HG02678 (cell line): ENCODE data around the gene HEPACAM2.

Experiments
- ATAC-seq: cut with Tn5 transposase; IDR thresholded peaks from one replicate; pipeline ENCODE4 v1.9.1; 2021; ENCODE audit warnings: mild to moderate bottlenecking, moderate library complexity; ENCODE audit not compliant: unreplicated experiment

HEPACAM2 gene

DNA sequence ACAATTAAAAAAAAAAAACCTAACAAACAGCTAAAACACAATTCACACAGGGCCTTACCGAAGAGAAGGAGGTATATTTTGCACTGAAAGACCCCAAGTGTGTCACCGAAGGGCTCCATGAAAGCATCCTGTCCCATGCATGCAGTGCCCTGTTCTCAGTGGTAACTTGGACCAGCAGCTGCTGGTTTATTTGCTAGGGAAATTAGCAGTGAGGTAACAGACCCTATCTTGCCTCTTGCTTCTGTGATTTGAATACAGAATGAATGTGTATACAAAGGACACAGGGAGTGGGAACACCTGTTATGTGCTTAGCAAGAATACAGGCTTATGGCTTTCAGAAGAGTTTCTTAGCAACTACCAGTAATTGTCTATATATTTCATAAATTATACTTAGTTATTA is at the start of gene HEPACAM2:
Gene HEPACAM2, minus strand, starts transcription at position 160 of the 400 bp plus-strand sequence.
- ATAC-seq = no peak

DNA sequence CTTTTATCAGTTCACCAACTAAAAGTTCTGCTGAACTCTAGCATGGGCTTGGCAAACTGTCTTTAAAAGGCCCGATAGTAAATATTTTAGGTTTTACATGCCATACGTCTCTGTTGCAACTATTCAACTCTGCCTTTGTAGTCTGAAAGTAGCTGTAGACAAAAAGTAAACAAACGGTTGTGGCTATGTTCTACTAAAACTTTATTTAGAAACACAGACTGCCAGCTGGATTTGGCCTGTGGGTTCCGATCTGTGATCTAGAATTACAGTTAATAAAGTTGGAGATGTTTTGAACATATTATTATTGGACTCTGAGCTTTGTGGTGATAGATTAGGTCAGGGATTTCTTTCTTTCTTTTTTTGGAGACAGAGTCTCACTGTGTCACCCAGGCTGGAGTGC is 39.0 kb upstream of the HEPACAM2 start:
- no peak for ATAC-seq

DNA sequence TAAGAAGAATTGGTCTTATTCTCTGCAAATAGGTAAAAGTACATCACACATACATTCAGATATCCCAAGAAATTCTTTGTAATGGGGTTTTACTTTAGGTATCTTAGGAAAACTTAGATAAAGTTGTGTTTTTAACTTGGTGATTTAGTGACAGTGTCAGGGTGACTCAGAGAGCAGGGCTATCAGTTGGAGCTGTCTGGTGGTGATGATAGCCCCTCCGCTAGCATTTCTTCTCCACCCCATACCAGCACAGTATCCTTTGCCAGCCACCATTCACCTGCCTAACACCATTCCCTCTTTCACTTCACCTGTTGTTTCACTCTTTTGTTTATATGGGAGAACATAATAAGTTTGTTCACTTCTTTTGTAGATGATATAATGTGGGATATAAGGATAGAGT is 36.3 kb upstream of the HEPACAM2 start:
- no peak for ATAC-seq

DNA sequence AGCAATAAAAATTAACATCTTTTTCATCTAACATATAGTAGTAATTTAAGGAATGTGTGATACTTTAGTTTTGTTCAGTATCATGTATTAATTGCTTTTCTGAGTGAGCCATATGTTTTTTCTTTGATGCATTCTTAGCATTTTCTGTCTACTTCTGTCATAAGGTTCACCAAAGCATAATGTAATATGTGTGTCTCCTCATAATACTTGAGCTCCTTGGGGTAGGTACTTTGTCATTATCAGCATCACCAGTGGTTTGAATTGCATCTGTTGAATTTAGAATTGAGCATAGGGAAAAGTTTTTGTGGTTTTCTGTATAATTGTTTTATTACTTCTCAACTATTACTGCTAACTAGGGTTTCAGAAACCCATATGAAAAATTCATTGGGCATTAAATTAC is 32.4 kb upstream of the HEPACAM2 start:
- ATAC-seq = no peak

DNA sequence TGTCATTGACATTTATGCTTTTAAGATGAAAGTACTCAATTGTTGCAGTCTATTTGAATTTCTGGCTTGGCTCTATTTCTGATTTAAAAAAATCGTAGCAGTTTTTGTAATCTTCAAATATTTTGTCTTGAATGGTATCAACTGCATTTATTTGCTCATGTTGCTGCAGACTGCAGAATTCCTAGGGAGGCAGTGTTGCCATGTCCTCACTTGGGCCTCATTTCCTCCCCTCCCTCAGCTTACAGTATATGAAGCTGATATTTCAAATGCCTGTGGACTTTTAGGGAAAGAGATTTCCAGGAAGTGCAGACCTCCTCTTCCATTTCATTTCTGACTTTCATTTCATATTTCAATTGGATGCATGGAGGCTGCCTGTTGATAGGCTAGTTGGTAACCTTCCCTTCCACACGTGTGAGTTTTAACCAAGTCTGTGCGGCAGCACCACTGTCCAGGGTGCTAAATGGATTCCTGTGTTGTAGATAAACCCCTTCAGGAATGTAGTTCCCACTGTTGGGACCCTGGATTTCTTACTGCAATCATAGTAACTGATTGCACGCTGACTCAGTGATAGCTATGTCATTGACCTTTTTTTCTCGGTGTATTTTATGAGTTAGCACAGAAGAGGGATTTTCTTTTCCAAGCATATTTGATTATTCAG is 23.4 kb upstream of the HEPACAM2 start:
- ATAC-seq = no peak

DNA sequence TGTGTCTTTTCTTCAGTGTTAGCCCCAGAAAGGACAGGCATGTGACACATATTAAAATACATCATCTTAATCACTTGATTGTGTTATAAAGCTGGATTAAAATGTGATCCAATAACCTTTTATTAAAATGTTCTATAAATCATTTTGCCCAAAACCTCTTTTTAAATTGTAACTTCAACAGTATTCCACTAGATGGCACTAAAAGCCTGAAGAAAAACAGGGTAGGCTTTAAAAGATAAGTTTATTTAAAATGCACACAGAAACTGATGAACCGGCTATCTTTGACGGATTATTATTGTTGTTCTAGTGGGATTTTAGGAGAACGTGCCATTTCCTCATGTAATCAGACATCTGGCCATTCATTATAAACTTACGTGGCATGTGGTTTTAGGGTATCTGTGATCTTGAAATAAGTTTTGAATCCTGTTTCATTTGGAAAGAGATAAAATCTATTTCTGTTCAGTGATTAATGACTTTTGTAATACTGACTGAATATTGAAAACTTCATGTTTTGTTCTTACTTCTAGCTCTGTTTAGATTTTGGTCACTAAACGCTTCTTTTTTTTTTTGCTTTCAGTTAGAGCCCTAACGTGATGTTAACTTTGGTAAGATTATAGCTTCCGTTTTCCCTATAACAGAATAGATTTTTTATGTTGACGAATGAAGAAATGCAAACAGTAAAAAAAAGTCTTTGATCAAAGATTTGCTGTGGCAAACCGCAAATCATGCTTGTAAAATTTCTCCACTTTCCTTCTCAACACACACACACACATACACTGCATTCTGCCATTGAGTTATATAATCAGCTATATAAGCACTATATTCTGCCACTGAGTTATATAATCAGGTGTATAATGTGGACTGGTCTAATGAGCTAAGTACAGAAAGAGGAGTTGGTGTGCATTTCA is 19.5 kb upstream of the HEPACAM2 start:
- ATAC-seq = no peak

DNA sequence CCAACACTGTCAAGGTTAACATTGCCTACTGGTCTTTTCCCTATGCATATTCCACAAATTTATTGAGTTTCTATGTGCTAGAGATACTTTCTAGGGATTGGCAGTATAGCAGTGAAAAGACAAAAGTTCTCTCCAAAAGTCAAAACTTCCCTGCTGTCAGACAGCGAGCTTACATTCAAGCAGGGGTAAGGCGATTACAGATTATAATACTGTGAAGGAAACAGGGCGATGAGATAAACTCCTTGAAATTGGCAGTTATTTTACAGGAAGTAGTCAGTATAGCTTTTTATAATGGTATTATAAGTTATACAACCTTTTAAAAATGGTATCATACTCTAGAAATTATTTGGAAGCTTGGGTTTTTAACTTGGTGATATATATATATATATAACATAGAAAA is 15.8 kb upstream of the HEPACAM2 start:
- ATAC-seq = no peak

DNA sequence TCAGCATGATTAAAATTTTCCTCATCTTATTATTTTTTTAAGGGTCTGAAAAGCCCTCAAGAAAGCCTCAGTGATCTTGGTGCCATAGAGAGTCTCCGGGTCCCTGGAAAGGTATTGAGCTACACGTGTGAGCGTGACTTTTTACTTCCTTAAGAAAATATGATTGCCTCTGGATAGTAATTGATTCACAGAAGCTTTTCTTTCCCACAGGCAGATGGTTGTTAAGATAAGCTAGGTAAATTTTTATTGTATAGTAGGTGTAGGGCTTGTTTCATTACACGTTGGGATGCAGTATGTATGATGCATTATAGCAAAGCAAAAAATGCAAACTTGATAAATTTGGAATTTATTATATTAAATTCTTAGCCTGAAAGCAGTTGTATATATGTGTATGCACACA is 13.6 kb upstream of the HEPACAM2 start:
- no peak for ATAC-seq

DNA sequence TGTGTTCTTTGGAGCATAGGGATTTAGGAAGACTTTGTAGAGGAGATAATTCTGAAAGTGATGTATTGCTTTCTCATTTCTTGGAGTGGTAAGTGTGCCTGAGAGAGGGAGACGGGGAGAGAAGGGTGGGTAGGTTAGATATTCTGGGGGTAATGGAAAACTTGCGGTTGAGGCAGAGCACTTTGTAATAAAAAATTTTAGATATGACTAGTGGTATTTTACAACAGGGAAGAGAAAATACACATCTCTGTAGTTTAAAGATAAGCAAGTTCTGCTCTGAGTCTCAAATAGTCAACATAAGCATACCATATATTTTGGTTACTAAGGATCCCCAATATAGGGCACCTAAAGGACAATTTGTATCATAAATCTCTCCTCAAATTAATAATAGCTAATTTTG is 12.5 kb upstream of the HEPACAM2 start:
- ATAC-seq = no peak

DNA sequence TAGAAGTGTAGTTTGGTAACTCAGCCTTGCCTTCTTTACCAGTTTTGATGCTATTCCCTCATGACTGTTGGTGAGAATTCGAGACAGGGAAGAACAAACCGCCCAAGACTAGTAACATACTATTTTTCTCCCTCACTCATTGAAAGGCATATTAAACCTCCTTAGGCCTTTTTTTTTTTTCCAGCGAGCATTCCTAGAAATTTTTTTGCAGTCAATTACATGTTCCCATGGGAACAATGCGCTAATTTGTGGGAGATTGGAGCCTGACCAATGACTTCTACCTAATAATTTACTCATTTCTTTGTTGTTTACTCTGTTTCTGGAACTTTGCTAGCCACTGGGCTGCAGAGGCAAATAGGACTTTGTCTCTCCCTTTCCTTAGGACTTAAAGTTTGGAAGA is 11.9 kb upstream of the HEPACAM2 start:
- ATAC-seq = no peak

DNA sequence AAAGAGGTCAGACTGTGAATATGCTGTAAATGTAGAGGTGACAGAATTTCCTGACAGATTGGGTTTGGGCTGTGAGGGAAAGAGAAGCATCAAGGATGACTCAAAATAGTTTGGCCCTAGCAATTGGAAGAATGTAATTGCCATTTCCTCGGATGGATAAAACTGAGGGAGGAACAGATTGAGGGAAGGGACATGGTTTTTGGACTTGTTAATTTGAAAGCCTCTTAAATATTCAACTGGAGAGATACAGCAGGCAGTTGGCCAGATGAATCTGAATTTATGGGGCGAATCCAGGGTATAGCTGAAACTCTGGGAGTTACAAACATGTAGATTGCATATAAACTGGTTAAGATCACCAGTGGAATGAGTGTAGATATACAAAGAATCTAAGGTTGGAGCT is 9.3 kb upstream of the HEPACAM2 start:
- ATAC-seq = no peak

DNA sequence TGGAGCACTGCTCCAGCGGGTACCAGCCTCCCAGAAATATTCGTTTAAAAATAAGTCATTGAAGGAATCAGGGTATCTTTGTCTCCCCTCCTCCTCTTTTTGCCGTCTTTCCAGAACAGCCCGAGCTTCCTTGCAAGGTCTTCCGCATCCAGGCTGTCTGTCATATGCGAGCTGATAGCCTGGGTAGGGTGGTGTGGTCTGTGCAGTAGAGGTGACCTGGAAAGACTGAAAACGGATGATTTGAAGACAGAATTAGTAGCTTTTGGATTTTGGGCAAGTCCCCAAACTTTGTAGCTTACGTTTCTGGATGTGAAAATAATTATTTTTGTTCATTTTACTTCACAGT is 6.4 kb upstream of the HEPACAM2 start:
- no peak for ATAC-seq

DNA sequence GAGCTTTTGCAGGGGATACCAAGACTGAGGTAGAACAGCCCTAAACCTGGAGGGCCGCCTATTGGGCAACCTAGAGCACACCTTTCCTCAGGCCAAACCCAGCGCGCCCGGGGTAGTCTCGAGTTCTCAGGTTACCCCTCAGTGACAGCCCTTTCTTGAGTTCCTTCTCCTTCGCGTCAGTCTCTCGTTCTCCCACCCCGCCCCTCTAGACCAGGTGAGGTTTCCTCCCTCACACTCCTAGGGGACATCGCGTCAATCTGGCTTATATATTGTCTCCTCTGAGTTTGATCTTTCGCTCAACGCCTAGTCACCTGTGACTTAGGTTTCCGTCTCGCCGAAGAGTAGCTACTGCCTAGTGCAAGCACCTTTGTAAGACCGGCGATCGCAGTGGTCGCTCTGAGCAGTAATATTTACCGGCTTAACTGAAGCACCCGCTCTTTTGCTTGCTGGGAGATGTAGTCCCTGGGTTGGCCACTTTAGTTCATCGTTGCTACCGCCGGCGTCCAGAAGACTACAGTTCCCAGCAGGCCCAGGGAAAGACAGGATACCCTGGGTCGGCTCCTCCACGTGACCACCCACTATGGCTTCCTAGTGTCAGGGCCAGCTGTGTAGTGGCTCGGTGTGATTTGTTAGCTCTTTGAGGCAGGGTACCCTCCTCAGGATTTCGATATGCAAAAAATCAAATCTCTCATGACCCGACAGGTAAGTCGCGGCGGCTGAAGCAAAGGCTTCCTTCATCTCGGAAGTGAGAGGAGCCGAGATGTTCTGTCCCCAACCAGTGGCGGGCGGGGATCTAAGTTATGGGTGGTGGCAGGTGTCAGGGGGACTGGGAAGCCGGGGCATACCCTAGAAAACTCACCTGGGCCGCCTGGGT is 5.8 kb upstream of the HEPACAM2 start, which contains the start of gene VPS50:
Gene VPS50, plus strand, starts transcription at position 568 of the 874 bp plus-strand sequence. Its CDS starts 102 bp downstream, at position 670.
- peak; percentile 99 for ATAC-seq

DNA sequence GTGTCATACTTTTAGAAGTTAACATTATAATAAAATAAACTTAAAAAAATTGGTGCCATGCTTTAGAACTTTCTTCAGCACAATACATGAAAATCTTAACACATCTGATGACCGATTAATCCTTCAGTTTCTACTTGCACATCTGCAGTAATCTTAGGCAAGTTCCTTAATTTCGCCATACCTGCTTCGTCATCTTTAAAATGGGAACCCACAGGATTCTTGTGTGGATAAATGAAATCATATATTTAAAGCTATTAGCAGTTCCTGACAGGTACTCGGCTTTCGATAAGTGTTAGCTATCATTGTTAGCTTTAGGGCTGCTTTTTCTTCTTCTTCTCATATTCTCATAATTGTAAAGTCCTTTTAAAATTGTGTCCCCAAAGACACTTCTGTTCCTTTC is 5.0 kb upstream of the HEPACAM2 start:
- ATAC-seq = no peak

DNA sequence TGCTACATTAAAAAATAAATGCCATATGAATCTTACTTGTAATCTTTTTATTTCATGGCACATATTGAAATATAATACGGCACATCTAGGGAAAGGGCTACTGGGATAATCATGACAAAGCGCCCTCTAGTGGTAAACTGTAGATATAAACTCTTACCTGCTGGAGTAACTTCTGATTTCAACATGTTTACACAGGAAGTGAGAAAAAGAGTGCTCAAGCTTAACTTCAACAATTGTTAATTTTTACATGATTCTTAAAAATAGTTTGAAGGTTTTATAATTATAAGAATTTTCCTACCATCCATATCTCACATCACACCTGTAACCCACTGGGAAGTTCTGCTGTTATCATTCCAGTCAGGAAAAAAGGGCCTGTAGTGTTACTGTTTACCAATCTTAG is 2.0 kb upstream of the HEPACAM2 start:
- ATAC-seq = peak; percentile 18

DNA sequence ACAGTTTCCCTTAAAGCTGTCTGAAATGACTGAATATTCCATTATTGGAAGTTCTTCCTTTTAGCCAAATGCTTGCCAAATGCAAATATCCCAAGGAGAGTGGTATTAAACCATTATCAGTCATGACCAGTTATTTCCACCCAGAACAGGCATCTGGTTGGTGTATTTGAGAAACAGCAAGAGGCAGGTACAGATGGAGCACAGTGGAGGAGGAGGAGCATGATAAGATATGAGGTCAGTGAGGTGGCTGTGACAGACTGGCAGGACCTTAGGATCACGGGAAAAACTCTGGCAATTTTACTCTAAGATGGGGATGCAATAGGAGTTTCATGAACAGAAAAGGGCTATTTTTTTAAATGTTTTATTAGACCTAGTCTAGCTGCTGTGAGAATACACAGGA is 6.4 kb downstream of the HEPACAM2 start:
- ATAC-seq = no peak

DNA sequence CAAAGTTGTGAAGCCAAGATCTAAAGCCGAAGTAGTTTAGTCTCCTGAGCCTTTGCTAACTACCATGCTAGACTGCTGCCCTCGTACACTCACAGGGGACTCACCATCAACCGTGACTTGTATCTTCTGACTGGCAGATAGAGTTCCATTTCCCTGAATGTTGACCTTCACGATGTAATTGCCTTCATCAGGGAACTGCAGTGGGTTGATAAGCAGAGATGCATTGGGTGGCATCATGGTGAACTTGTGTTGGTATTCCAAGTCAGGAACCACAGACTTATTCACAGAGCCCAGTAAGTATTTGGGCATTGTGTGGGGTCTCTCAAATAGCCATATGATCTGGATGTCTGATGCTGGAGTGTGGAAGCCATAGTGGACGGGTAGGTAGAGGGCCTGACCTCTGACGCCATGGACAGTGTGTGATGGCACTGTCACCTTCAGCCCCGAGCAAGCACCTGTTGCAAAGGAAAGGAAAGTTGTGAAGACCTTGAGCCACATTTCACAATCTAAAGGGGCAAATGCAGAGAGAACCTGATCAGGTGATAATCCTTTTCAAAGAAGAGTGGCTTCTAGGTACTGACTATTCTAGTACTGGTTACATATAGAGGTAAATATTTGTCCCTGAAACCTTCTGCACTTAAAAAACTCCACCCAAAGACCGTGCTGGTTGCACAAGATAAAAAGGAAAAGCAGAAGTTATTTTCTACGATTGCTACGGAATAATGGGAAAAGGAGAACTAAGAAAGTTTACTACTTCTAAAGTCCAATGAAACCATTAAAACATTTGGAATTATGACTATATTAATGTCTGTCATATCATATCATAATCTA is 7.1 kb downstream of the HEPACAM2 start:
- no peak for ATAC-seq

DNA sequence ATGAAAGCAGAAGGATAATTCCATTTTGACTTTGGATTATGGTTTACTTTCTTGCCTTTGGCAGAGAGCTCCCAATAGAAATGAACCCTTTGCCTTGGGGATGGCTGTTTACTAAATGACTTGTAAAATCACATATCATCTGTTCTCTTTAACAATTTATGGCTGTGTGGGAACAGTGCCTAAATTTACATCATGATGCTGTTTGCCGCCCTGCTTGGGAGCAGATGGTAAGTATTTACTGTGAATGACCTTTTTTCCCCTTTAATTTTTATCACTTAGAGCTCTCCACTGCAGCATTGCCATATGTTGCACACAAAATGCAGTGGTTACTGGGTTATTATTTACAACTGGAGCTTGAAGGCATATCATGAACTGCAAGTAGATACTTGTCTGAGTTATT is 13.4 kb downstream of the HEPACAM2 start:
- no peak for ATAC-seq

DNA sequence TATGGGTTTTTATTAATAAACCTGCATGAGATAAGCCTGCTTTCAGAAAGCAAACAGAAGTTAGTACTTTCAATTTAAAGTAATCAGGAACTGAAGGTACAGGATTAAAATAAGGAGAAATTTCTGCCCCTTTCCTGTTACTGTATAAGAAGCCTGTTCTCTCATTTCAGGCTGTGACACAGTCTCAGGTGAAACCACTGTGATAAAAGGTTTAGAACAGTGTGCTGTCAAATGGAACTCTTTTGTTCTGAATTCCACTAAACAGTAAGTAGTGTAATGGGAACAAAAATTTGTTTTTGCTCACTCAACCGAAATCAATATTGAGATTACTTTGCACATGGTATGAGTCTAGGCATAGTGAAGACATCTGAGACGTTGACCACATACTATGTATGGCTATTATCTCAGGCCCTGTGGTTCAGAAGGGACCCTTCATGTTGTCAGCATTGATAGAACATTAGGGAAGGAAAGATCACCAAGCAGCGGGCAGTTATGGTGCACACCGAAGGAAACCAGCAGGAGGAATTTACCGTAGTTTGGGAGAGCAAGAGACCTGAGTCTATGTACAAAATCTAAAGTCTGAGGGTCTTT is 14.9 kb downstream of the HEPACAM2 start:
- no peak for ATAC-seq

DNA sequence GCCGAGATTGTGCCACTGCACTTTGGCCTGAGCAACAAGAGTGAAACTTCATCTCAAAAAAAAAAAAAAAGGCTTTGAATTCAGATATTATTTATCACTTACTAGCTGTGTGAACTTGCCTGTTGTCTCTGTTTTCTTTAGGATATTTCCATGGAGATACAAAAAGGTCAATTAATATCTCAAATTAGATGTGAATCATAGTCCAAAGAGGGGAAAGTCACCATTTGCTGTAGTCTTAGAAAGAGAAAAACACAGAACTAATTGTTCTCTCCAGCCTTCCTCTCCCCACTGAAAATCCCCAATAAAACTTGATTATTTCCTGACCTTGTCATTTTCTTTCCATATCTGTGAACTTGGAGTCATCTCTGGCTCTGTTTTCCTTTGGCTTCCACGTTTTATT is 21.2 kb downstream of the HEPACAM2 start:
- ATAC-seq = no peak
